ENCODE results near the gene GID8. TPM values are rescaled to one million over a fixed set of nuclear protein-coding genes. Genes with fewer than 3 reads are reported as not detected.

The GID8 gene
- total and polyA plus RNA-seq, 2 experiments from 2014 or later: 41.8 to 106 TPM

GRCh38 chr20:62926229-62927127 lies 11.5 kb upstream of the GID8 start, which contains the start of gene DIDO1:
Gene DIDO1 (minus strand): TSS chr20:62926505.
- Mint-ChIP-seq H3K4me3 (peak within 1 kb of the TSS; percentile 95), H3K27me3 (ENCODE audit: insufficient read depth, low read depth, poor library complexity) (peaks cover 23% of the 10 kb centered on the region), H3K36me3 (ENCODE audit: low read depth) (peaks cover 13% of the 10 kb centered on the region; the same call in 2 of the 3 replicates), H3K27ac (peak within 1 kb of the TSS; percentile 97), H3K9me3 (no peaks in the 10 kb centered on the region; the same call in 2 of the 3 replicates), H3K4me1 (peaks cover 49% of the 10 kb centered on the region)
- peak; percentile 60 for ATAC-seq
- Histone ChIP-seq H3K4me2 (peak within 1 kb of the TSS; percentile 97), H3K9me2 (ENCODE audit: insufficient read depth) (no peaks in the 10 kb centered on the region), H3K79me2 (replicated peaks; ENCODE audit: insufficient read depth) (peaks cover 84% of the 10 kb centered on the region), H3K4me1 (ENCODE audit: insufficient read depth) (peaks cover 62% of the 10 kb centered on the region), H3K4me3 (peak within 1 kb of the TSS; percentile 95), H3K27ac (ENCODE audit: low read depth) (peak within 1 kb of the TSS; percentile 94), H3K27me3 (ENCODE audit: insufficient read depth) (no peaks in the 10 kb centered on the region), H4K20me1 (replicated peaks; ENCODE audit: insufficient read depth) (peaks cover 36% of the 10 kb centered on the region), H3K36me3 (ENCODE audit: insufficient read depth) (peaks cover 2% of the 10 kb centered on the region; the same call in 1 of the 2 replicates), H3F3A (replicated peaks; ENCODE audit: low read depth) (peaks cover 54% of the 10 kb centered on the region), H2AFZ (no peak within 1 kb of the TSS)
- no peak for TF ChIP-seq ETS1 (IDR thresholded peaks at IDR 0.05)
- TF ChIP-seq EZH2phosphoT487 (IDR thresholded peaks at IDR 0.05; ENCODE audit: unreplicated experiment): no peak
- TF ChIP-seq POLR2AphosphoS5 (IDR thresholded peaks at IDR 0.05; ENCODE audit: low read depth): peak; percentile 61; the same call in 1 of the 2 replicates
- no peak for TF ChIP-seq NANOG (IDR thresholded peaks at IDR 0.05; ENCODE audit: borderline replicate concordance)
- TF ChIP-seq, protein P1, sequence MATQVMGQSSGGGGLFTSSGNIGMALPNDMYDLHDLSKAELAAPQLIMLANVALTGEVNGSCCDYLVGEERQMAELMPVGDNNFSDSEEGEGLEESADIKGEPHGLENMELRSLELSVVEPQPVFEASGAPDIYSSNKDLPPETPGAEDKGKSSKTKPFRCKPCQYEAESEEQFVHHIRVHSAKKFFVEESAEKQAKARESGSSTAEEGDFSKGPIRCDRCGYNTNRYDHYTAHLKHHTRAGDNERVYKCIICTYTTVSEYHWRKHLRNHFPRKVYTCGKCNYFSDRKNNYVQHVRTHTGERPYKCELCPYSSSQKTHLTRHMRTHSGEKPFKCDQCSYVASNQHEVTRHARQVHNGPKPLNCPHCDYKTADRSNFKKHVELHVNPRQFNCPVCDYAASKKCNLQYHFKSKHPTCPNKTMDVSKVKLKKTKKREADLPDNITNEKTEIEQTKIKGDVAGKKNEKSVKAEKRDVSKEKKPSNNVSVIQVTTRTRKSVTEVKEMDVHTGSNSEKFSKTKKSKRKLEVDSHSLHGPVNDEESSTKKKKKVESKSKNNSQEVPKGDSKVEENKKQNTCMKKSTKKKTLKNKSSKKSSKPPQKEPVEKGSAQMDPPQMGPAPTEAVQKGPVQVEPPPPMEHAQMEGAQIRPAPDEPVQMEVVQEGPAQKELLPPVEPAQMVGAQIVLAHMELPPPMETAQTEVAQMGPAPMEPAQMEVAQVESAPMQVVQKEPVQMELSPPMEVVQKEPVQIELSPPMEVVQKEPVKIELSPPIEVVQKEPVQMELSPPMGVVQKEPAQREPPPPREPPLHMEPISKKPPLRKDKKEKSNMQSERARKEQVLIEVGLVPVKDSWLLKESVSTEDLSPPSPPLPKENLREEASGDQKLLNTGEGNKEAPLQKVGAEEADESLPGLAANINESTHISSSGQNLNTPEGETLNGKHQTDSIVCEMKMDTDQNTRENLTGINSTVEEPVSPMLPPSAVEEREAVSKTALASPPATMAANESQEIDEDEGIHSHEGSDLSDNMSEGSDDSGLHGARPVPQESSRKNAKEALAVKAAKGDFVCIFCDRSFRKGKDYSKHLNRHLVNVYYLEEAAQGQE (IDR thresholded peaks at IDR 0.05; ENCODE audit: unreplicated experiment): no peak
- TF ChIP-seq STAT1 (IDR thresholded peaks at IDR 0.05; ENCODE audit: unreplicated experiment): no peak
- no peak for TF ChIP-seq JUNB (IDR thresholded peaks at IDR 0.05; ENCODE audit: unreplicated experiment)
- TF ChIP-seq EZH2 (IDR thresholded peaks at IDR 0.05; ENCODE audit: low read depth, unreplicated experiment): no peak
- peak; percentile 29 to 51; a peak in 3 of 4 replicates for TF ChIP-seq CTCF (conservative IDR thresholded peaks at IDR 0.05; ENCODE audit: low read depth in 2 of 2)
- no peak for TF ChIP-seq ZNF331 (CRISPR knock-in tag; IDR thresholded peaks at IDR 0.05; ENCODE audit: low read depth)
- TF ChIP-seq, protein P2, sequence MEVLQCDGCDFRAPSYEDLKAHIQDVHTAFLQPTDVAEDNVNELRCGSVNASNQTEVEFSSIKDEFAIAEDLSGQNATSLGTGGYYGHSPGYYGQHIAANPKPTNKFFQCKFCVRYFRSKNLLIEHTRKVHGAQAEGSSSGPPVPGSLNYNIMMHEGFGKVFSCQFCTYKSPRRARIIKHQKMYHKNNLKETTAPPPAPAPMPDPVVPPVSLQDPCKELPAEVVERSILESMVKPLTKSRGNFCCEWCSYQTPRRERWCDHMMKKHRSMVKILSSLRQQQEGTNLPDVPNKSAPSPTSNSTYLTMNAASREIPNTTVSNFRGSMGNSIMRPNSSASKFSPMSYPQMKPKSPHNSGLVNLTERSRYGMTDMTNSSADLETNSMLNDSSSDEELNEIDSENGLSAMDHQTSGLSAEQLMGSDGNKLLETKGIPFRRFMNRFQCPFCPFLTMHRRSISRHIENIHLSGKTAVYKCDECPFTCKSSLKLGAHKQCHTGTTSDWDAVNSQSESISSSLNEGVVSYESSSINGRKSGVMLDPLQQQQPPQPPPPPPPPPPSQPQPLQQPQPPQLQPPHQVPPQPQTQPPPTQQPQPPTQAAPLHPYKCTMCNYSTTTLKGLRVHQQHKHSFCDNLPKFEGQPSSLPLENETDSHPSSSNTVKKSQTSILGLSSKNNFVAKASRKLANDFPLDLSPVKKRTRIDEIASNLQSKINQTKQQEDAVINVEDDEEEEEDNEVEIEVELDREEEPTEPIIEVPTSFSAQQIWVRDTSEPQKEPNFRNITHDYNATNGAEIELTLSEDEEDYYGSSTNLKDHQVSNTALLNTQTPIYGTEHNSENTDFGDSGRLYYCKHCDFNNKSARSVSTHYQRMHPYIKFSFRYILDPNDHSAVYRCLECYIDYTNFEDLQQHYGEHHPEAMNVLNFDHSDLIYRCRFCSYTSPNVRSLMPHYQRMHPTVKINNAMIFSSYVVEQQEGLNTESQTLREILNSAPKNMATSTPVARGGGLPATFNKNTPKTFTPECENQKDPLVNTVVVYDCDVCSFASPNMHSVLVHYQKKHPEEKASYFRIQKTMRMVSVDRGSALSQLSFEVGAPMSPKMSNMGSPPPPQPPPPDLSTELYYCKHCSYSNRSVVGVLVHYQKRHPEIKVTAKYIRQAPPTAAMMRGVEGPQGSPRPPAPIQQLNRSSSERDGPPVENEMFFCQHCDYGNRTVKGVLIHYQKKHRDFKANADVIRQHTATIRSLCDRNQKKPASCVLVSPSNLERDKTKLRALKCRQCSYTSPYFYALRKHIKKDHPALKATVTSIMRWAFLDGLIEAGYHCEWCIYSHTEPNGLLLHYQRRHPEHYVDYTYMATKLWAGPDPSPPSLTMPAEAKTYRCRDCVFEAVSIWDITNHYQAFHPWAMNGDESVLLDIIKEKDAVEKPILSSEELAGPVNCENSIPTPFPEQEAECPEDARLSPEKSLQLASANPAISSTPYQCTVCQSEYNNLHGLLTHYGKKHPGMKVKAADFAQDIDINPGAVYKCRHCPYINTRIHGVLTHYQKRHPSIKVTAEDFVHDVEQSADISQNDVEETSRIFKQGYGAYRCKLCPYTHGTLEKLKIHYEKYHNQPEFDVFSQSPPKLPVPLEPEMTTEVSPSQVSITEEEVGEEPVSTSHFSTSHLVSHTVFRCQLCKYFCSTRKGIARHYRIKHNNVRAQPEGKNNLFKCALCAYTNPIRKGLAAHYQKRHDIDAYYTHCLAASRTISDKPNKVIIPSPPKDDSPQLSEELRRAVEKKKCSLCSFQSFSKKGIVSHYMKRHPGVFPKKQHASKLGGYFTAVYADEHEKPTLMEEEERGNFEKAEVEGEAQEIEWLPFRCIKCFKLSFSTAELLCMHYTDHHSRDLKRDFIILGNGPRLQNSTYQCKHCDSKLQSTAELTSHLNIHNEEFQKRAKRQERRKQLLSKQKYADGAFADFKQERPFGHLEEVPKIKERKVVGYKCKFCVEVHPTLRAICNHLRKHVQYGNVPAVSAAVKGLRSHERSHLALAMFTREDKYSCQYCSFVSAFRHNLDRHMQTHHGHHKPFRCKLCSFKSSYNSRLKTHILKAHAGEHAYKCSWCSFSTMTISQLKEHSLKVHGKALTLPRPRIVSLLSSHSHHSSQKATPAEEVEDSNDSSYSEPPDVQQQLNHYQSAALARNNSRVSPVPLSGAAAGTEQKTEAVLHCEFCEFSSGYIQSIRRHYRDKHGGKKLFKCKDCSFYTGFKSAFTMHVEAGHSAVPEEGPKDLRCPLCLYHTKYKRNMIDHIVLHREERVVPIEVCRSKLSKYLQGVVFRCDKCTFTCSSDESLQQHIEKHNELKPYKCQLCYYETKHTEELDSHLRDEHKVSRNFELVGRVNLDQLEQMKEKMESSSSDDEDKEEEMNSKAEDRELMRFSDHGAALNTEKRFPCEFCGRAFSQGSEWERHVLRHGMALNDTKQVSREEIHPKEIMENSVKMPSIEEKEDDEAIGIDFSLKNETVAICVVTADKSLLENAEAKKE (CRISPR knock-in tag; IDR thresholded peaks at IDR 0.05): no peak
- peak; percentile 57; the same call in 1 of the 2 replicates for TF ChIP-seq CREB1 (CRISPR knock-in tag; IDR thresholded peaks at IDR 0.05; ENCODE audit: low read depth)
- no peak for TF ChIP-seq ZNF114 (CRISPR knock-in tag; IDR thresholded peaks at IDR 0.05)
- peak; percentile 90 for DNase-seq (ENCODE audit: low spot score)

Measured in GM23338 (cell line).